Epidermal melanocyte (primary cell): ENCODE results near the gene PCDH10.
A peak's percentile ranks its signal among the peaks of the same experiment; 100 is the strongest.

Experiments
- DNase-seq: peaks from one replicate; pipeline ENCODE4 v3.0.0; 2011; ENCODE audit warnings: low spot score; ENCODE audit not compliant: insufficient read length

The PCDH10 gene, protein sequence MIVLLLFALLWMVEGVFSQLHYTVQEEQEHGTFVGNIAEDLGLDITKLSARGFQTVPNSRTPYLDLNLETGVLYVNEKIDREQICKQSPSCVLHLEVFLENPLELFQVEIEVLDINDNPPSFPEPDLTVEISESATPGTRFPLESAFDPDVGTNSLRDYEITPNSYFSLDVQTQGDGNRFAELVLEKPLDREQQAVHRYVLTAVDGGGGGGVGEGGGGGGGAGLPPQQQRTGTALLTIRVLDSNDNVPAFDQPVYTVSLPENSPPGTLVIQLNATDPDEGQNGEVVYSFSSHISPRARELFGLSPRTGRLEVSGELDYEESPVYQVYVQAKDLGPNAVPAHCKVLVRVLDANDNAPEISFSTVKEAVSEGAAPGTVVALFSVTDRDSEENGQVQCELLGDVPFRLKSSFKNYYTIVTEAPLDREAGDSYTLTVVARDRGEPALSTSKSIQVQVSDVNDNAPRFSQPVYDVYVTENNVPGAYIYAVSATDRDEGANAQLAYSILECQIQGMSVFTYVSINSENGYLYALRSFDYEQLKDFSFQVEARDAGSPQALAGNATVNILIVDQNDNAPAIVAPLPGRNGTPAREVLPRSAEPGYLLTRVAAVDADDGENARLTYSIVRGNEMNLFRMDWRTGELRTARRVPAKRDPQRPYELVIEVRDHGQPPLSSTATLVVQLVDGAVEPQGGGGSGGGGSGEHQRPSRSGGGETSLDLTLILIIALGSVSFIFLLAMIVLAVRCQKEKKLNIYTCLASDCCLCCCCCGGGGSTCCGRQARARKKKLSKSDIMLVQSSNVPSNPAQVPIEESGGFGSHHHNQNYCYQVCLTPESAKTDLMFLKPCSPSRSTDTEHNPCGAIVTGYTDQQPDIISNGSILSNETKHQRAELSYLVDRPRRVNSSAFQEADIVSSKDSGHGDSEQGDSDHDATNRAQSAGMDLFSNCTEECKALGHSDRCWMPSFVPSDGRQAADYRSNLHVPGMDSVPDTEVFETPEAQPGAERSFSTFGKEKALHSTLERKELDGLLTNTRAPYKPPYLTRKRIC

DNA sequence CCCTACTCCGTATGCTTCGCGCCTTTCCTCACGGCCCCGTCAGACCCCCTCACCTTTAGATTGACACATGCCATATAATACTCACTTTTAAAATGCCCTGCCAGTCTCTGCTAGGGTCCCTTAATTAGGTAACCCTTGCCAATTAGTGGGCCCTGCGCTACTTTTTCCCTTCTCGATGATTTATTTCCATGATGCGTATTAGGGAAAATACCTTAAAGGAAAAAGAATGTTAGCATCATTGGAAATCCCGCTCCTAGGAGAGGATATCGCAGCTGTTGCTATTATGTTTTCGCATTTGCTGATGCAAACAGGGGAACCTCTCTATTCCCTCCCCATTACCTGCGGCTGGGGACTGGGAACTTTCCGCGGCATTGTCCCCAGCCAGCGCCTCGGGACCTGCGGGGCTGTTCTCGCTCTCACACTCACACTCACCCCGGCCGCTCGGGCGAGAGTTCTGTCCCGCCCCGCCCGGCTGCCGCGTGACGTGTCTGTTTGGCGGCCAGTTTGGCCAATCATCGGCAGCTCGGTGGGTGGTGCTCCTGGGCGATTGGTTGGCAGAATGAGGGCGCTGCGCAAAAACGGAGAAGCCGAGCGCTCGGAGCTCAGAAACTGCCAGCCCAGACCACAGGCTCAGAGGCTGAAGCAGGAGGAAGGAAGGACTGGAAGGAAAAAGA is at the start of gene PCDH10:
Gene PCDH10, plus strand, starts transcription at position 605 of the 674 bp plus-strand sequence. CDS start 847 bp downstream, outside the sequence.
- DNase-seq, result peak; percentile 82

DNA sequence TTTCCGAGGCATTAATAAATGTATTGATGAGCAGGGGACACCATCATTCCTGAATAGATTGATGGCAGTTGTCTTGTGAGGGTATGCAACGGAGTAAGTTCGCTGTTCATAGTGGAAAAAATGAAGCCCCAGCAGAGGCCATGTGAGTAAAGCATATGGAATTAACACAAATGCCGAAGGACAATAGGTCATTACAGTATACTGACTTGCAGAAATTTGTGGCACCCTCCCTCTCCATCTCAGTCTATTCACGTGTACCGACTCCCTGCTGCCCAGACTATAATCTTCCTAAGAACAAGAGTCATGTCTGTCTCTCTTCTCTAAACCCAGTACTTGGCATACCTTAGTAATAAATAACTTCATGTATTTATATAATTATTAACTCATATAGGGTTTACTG is 47.1 kb upstream of the PCDH10 start:
- DNase-seq, result no peak

DNA sequence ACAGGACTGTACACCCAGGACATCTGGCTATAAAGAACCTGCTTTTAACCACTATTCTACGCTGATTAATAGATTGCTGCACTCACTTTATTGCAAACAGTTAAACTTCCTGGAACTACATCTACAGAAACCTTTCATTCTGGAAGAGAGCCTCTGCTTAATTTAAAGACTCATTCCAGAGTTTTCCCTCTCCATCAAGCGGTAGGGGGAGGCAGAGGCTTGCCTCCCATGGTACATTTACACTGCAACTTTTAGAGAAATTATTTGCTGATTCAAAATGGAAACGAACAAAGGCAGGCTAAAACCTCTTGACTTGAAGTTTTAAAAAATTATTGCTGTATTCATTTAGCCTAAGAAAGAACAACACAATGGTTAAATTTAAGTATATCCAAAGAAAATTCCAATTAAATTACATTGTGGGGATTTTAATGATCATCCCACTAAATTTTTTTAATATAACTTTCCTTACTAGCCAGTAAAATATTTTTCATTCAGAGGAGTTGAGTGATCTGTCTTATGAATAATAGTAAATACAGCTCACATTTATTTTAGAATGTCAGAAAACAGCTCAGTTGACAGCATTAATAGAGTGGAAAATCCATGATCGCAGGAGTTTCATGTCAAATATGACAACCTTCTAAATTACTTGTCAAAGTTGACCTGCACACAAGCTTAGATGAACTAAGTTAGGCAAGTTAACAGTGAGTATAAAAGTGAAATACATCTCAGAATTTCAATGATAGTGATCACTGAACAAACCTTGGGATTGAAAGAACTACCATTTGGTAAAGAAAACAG is 46.3 kb upstream of the PCDH10 start:
- DNase-seq, result no peak

DNA sequence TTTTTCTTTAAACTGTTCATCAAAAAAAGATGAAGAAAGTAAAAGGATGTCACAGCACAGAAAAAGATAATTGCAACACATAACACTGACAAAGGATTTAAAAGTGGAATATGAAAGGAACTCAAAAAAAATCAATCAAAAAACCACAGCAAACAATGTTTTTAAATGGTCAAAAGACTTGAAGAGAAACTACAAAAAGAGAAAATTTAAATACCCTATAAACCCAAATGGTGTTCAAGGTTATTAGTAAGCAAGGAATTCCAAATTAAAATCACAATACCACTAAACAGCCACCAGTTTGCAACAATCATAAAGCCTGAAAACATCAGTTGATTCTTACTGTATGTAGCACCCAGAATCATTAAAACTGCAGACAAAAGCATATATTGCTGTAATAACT is 36.5 kb upstream of the PCDH10 start:
- no peak for DNase-seq

DNA sequence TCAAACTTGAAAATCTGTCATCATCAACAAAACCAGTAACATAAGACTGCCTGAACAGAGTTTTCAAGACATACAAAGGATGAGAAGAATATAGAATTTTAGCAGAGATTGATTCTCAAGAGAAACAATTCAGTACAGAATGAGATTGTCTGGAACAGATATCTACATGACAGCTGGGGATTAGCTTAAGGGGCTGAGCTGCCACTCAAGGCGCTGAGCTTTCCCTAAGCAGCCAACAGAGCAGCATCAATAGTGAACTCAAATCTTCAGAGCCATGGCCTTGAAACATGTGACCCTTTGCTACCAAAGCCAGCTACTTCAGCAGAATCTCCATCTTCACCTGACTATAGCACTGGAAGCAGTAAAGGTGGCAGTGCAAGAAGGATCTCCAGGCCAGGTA is 24.3 kb upstream of the PCDH10 start:
- DNase-seq, result no peak

DNA sequence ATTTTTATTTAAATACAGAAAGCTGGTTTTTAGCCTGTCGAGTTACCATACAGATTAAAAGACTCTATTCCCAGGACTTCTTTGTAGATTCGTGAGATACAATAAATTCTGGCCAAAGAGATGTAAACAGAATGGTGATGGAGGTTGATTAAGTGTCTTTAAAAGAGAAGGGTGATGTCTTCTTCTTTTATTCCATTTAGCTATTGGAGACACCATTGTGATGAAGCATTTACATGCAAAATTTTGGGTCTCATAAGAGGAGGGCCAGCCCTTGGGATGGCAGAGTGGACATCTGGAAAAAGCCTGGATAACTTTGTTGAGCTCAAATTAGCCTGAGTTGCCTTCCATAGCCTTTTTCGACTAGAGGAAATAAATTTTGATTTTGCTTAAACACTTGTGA is 21.6 kb upstream of the PCDH10 start:
- DNase-seq, result no peak

DNA sequence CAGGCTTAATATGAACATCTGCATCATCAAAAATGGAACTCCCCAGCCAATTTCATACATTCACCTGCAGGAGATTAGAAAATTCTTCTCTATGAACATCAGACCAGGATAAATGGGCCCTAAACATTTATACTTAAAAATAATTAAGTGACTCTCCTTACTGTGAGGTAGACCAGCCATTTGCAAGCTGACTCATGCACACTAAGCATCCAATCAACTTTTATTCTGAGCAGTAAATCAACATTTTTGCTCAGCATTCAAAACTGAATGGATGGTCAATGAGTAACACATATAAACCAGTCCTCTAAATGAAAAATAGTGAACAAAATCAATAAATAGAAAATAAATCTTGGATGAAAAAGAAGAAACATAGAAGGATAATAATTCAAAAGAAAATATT is 19.9 kb upstream of the PCDH10 start:
- no peak for DNase-seq

DNA sequence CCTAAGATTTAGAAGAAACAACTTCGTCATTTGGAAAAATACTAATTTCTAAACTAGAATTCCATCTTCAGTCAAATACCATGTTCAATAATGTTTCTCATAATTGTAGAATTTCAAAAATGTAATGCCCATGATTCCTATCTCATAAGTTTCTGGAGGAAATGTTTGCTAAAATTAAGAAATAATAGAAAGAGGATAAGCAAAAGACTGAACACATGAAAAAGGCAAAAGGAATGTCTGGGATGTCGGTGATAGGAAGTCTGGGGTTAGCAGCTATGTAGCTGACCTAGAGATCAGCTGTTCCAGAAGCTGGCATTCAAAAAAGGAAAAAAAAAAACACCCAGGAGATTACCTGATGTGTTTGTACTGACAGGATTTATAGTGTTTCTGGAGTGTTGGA is 18.9 kb upstream of the PCDH10 start:
- no peak for DNase-seq

DNA sequence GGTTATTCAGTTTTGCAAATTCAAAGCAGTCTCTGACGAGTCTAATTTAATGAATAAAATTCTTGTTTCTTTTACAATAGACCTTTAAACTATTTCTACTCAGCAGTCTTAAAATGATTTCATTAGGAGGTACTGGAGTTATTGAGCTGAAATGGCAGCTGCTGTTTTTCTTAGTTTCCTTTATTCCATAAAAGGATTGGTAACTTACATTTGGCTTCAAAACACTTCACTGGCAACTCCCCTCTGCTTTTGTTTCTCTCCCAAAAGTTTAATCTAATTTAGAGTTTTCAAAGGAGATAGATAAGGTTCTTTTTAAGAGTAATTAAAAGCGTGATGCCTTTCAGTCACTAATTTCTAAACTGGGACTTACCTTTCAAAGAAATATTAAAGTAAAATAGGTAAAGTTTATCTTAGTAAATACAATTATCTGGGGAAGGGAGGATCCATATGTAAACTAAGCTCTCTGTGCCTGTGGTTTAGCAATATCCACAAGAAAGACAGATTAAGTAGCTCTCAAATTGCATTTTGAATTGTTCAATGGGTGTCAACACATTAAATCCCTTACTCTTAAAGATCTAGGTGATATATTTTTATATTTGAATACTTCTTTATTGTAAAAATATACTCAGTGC is 17.1 kb upstream of the PCDH10 start:
- DNase-seq, result no peak

DNA sequence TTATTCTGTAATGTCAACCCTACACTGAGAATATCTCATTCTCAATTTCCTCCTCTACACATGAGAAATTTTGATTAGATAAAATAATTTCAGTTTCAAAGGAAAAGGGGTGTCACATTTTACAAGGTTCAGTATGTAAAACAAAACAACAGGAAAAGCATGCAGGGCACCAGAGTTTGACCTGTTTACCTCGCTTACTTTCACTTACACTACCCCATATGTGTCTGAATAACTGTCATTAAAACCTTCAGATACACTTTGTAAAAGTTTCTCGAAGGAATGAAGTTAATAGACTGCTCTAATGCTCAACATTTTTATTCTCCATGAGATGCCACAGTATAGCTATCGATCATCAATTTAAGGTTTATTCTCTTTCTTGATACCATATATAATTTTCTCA is 12.3 kb upstream of the PCDH10 start:
- no peak for DNase-seq

DNA sequence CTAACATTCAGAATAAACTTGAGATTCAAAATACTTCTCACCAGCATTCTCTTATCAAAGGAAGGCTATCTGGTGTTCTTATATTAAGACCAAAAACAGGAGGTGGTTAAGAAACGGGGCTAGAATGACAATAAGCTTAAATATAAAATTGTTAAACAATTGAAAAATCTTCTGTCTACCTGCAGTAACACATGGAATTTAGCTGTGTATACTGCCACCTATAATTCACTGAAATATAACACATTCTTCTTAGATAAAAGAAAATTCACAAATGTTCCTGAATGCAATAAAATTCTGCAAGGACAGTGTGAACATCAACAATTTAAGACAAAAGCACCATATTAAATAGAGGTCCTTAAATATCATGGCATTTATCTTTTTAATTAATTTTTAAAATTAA is 11.5 kb upstream of the PCDH10 start:
- no peak for DNase-seq

DNA sequence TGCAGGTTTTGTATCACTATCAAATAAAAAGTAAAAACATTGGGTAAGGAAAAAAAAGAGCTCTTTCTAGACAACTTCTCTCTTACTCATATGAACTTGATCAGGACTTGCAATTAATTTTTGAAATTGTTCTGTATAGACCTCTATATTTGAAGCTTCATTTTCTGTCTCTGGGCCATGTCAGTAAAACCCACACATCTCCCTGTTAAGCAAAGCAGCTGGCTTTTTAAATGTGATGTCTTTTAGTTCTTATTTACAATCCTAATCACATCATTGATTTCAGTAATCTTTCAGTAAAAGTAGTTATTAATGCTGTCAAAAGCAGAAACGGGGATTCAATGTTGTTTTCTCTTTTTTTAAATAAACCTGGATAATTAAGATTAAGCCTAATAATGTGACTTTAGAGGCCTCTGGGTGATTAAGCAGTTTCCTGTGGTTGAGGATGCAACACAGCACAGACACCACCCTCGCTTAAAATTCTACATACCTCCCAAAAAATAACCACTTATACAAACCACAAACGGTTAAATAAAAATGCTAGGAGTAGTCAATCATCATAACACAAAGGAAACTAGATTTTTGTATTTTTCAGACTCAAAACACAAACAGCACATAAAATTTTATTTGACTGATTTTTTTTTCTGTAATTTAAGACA is 5.2 kb upstream of the PCDH10 start:
- DNase-seq, result no peak

DNA sequence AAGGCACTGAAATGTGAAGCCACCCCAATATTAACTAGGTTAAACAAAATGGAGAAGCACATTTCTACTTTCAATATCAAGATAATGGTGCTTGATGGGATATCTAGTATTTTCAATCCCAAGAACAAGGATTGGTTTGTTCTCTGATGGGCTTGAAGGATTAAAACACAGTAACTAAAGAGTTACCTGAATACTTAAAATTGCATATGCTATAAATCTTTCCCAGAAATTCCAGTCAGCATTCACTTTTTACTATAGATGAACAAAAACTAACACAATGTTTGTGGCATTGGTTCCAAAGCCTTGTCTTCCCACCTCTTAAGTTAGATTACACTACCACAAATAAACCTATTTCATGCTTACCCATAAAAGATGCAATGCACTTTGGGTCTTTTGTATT is 3.9 kb upstream of the PCDH10 start:
- no peak for DNase-seq

DNA sequence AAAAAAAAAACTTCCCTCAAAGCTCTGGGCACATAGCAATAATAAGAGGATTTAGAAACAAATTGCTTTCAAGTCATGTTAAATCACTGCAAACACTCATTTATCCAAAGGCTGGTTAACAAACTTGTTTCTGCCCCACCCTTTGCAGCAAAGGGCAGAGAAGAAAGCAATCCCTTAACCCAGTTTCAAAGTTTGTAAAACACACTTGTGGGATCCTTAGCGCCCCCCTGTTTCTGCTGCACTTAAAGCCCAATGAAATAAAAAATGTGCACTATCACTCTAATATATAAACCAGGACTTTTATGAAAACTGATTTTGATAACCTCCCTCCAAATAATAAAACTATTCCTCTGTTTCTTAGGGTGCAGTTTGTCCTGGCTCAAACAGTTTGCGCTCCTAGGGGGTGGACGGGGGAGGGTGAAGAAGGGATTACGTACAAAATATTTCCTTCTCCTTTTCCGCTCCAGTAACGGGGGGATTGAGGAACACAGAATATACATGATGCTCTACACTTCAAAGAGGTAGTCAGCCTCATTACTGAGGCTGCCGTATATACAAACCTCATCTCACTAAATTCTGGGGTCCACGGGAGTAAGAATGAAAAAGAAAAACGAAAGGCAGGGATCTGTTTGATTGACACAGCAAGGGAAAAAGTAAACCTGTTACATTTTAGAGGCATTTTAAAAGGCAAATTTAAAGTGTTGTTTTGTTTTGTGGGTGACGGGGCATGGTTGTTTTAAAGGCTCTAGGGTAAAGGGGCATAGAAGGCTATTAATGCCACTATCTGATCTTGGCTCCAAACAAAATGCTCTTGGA is 3.1 kb upstream of the PCDH10 start:
- no peak for DNase-seq

DNA sequence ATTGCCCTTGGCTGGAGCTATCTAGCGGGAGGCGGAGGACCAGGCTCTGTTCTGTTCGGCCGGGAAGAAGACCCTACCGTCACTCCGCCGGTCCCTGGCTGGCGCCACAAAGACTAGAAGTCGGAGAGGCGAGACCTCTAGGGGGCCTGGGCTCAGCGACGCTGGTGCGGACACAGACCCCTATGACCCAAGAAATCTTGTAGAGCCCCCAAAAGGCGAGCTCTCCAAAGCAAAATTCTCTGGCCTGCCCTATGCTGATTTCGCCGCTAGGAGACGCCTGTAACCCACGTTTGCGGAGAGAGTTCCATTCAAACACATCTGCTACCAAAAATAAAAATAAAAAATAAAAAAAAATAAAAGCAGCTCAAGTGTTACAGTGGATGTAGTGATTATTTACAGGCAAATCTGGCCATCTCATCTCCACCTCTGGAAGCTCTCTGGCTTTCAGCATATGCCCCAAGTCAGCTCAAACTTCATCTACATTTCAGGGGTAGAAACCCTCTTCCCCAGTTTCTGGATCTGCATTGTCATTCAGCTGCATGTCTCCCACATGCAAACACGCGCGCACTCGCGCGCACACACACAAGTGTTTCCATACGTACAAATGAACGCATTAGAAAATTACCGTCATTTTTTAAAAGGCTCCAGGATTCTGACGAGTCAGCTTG is 2.4 kb upstream of the PCDH10 start:
- DNase-seq, result no peak

DNA sequence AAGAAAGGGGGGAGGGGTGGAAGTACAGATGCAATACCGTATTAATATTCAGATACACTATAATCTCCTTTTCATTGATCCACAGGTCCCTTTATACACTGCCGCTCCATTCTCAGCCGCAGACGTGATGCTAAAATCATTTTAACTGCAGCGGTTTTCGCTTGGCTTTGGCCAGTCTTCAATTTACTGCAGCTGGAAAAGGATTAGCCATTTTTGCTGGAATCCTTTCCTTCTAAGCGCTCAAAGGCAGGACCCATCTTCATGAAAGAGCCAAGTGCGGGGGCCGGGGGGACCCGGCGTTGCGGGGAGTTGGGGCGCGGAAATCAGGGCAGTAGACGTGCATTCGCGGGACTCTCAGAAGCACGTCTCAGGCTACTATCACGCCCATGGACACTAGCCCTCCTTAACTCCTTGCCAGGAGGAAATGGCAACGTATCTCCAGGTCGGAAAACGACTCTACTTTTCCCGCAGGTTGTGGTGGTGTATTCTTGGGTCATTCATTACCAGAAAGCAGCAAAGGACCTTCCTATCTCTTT is 1.7 kb upstream of the PCDH10 start:
- no peak for DNase-seq

DNA sequence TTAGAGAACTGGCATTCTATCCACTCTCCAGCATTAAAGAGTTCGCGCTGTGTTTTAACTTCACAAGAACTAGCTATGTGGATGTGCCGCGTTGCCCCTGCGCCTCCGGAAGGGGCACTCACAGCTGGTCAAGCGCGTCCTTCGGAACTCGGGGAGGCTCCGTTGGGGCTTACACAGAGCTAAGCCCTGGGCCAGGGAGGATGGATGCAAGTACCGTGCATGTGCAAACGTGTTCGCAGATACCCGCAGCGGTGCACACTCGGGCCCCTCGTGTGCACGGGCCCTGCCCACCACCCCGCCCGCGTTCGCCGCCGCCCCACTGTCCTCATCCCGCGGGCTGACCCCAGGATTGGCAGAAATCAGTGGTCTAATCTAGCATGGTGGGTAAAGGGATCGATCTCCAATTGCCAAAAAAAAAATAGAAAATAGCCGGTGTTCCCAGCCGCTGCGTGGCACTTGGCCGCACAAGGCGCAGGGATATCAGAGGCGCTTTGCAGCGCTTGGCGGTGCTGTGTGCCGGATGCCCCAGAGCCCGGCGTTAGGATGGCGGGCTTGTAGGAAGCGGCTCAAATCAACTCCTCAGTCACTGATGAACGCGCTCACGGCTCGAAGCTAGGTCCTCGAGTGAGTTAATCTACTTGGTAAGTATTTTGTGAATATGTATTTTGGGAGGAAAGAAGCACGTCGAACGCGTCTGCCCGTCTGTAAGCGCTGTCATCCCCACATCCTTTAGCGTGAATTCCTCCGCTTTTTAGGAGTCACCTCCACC is 989 bp upstream of the PCDH10 start:
- no peak for DNase-seq

DNA sequence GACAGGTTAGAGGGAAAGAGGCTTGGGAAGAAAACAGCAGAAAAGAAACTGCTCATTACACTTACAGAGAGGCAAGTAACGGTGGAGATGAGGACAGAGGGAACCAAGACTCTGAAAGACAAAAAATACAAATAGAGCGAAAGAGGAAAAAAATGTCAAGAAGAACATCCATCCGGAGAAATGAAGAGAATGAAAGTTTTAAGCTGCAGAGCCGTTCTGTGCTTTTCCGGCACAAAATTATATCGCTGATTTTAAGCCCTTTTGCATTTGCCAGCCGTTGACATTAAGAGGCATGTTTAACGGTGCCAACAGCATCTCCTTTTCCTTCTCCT is 236 bp downstream of the PCDH10 start:
- DNase-seq, result no peak
